Vagina (tissue), 2 donors: ENCODE measurements around the gene AK9.
"Not testable (repeated sequence)": the region's sequence is repeated elsewhere in the genome, so short reads cannot be mapped to it uniquely, and the experiment has no call there.

Source experiments
- CTCF ChIP-seq, 3 experiments: fragments of 450-650 bp in 2 of 3; fragments of 200-600 bp in 1 of 3; sonication (generic) in 1 of 3; IDR thresholded peaks; one replicate each; pipeline ENCODE4 v1.5.1; 2017 to 2019; ENCODE audit warnings: antibody characterized with exemption in 3 of 3, mild to moderate bottlenecking in 2 of 3, moderate library complexity in 2 of 3
- POLR2A ChIP-seq, 2 donors: fragments of 450-650 bp; IDR thresholded peaks; one replicate each; pipeline ENCODE4 v1.6.1; 2017; ENCODE audit warnings: antibody characterized with exemption in 2 of 2, mild to moderate bottlenecking in 2 of 2, moderate library complexity in 2 of 2
- POLR2AphosphoS5 ChIP-seq, 2 donors: sonication (generic); formaldehyde crosslinking; IDR thresholded peaks; one replicate each; pipeline ENCODE4 v1.9.0; 2017; ENCODE audit warnings: antibody characterized with exemption in 2 of 2, mild to moderate bottlenecking in 2 of 2, low read depth in 1 of 2; ENCODE audit not compliant: insufficient read depth in 1 of 2

GRCh38 chr6:109678661-109679505 lies 12.1 kb downstream of the AK9 start:
- not testable (repeated sequence) for TF ChIP-seq CTCF (IDR thresholded peaks at IDR 0.05); POLR2AphosphoS5 (IDR thresholded peaks at IDR 0.05; ENCODE audit: insufficient read depth in 1 of 2, low read depth in 1 of 2); POLR2A (IDR thresholded peaks at IDR 0.05)
